Keratinocyte (primary cell): ENCODE measurements around the gene DGKD. TPM values are rescaled to one million over a fixed set of nuclear protein-coding genes. Genes with fewer than 3 reads are reported as not detected.

Source experiments
- DNase-seq: peaks from one replicate; pipeline ENCODE4 v3.0.0-alpha.2; 2011; ENCODE audit warnings: low read depth, missing footprints, low spot score
- FAIRE-seq: peaks from 2 replicates; lab custom pipeline; 2011; peaks lifted over from hg19 to GRCh38; lab: Jason Lieb, UNC
- H2AFZ ChIP-seq: 2 replicates; pipeline ENCODE4 v1.6.0; 2012; ENCODE audit warnings: low read length, control low read depth, inconsistent platforms; ENCODE audit not compliant: control insufficient read depth
- H3K27ac ChIP-seq: 2 replicates; pipeline ENCODE4 v1.5.1; 2011; ENCODE audit warnings: low read length; ENCODE audit not compliant: control insufficient read depth, insufficient read depth
- H3K27me3 ChIP-seq: 3 replicates; pipeline ENCODE4 v1.6.0; 2011; ENCODE audit warnings: low read length; ENCODE audit not compliant: control insufficient read depth, insufficient read depth; ENCODE audit errors: extremely low read depth
- H3K36me3 ChIP-seq, 2 experiments: 2 replicates in 1 of 2; 3 replicates in 1 of 2; pipeline ENCODE4 v1.5.1; 2011; ENCODE audit warnings: low read length in 2 of 2, mild to moderate bottlenecking in 1 of 2; ENCODE audit not compliant: control insufficient read depth in 2 of 2, insufficient read depth in 2 of 2; ENCODE audit errors: extremely low read depth in 1 of 2
- H3K4me1 ChIP-seq: 3 replicates; pipeline ENCODE4 v1.5.1; 2011; ENCODE audit warnings: low read length; ENCODE audit not compliant: control insufficient read depth, insufficient read depth; ENCODE audit errors: extremely low read depth
- H3K4me2 ChIP-seq: 3 replicates; pipeline ENCODE4 v1.6.0; 2011; ENCODE audit warnings: low read depth, low read length; ENCODE audit not compliant: control insufficient read depth, insufficient read depth; ENCODE audit errors: extremely low read depth
- H3K4me3 ChIP-seq, 3 experiments: fragments of 200-600 bp in 1 of 3; sonication (generic) in 1 of 3; 2 replicates in 2 of 3; 3 replicates in 1 of 3; pipeline ENCODE4 v1.5.1; 2011 to 2016; ENCODE audit warnings: low read length in 3 of 3, mild to moderate bottlenecking in 3 of 3, control low read depth in 2 of 3, inconsistent platforms in 1 of 3, low read depth in 1 of 3, mixed read lengths in 1 of 3, mixed run types in 1 of 3, moderate library complexity in 1 of 3; ENCODE audit not compliant: control insufficient read depth in 2 of 3, insufficient read depth in 2 of 3; ENCODE audit errors: extremely low read depth in 1 of 3
- H3K79me2 ChIP-seq: 2 replicates; pipeline ENCODE4 v1.6.0; 2012; ENCODE audit warnings: low read length; ENCODE audit not compliant: control insufficient read depth, insufficient read depth
- H3K9ac ChIP-seq: 3 replicates; pipeline ENCODE4 v1.6.0; 2011; ENCODE audit warnings: low read length; ENCODE audit not compliant: control insufficient read depth, insufficient read depth; ENCODE audit errors: extremely low read depth
- H3K9me1 ChIP-seq: 3 replicates; pipeline ENCODE4 v1.6.0; 2011; ENCODE audit warnings: low read length; ENCODE audit not compliant: control insufficient read depth, insufficient read depth; ENCODE audit errors: extremely low read depth
- H3K9me3 ChIP-seq: 2 replicates; pipeline ENCODE4 v1.5.1; 2012; ENCODE audit warnings: low read depth, low read length; ENCODE audit not compliant: control insufficient read depth
- H4K20me1 ChIP-seq: 3 replicates; pipeline ENCODE4 v1.6.0; 2011; ENCODE audit warnings: low read length; ENCODE audit not compliant: control insufficient read depth, insufficient read depth; ENCODE audit errors: extremely low read depth
- EZH2 ChIP-seq: IDR thresholded peaks from one replicate; pipeline ENCODE4 v1.6.1; 2012; ENCODE audit warnings: inconsistent platforms, mild to moderate bottlenecking, low read length, moderate library complexity
- dilution Hi-C: fragments of 300-500 bp; cut with MboI; formaldehyde crosslinking; loops from one replicate; pipeline ENCODE4 v1.7.0; 2020; ENCODE audit warnings: low sequenced_read_pairs; ENCODE audit not compliant: extremely low pct_ligation_motif_present
- polyA plus RNA-seq, 5 experiments: library from polyadenylated mRNA; depleted of rRNA in 3 of 5; stranded (reverse) in 3 of 5; stranded (forward) in 1 of 5; unstranded in 1 of 5; fragments of >200 nt; gene quantifications; 1 replicate in 1 of 5; 2 replicates in 3 of 5; 3 replicates in 1 of 5; pipeline versions ENCODE4 v1.2.1 to v1.2.3, GENCODE V29; 2011 to 2012; ENCODE audit warnings: missing spikeins in 2 of 5, low read depth in 1 of 5, low replicate concordance in 1 of 5
- TF ChIP-seq, protein P1 (sequence below), 3 experiments: IDR thresholded peaks in 1 of 3; conservative IDR thresholded peaks in 1 of 3; optimal IDR thresholded peaks in 1 of 3; 2 replicates in 2 of 3; 3 replicates in 1 of 3; pipeline versions ENCODE3 to v1.5.1; 2011; ENCODE audit warnings: low read length in 3 of 3, mild to moderate bottlenecking in 3 of 3, moderate library complexity in 2 of 3, control low read depth in 1 of 3, inconsistent platforms in 1 of 3; ENCODE audit not compliant: insufficient read depth in 2 of 3; ENCODE audit errors: extremely low read depth in 1 of 3

DGKD gene
- polyA plus RNA-seq, 1 donor (not counting 4 experiments of a cell fraction or from before 2014, with no cell fraction given) = 6.1 TPM

GRCh38 chr2:233346930-233347329, 7.4 kb upstream of the DGKD start:
- H3K4me2 ChIP-seq = no peak overlapping the region
- no peaks in the 10 kb centered on the region for H3K79me2 ChIP-seq
- H3K9me1 ChIP-seq = no peaks in the 10 kb centered on the region
- H4K20me1 ChIP-seq = no peaks in the 10 kb centered on the region
- H3K27ac ChIP-seq = no peak overlapping the region
- FAIRE-seq (no peak), DNase-seq (no peak)
- no peak overlapping the region for H2AFZ ChIP-seq
- no peaks in the 10 kb centered on the region for H3K9me3 ChIP-seq
- H3K27me3 ChIP-seq = peaks cover 9% of the 10 kb centered on the region
- dilution Hi-C loops = no loop called here
- no peak overlapping the region for H3K4me3 ChIP-seq
- peaks cover 15% of the 10 kb centered on the region for H3K4me1 ChIP-seq
- H3K9ac ChIP-seq = no peak overlapping the region
- H3K36me3 ChIP-seq = no peaks in the 10 kb centered on the region
- no peak for TF ChIP-seq EZH2
- TF ChIP-seq, protein P1, sequence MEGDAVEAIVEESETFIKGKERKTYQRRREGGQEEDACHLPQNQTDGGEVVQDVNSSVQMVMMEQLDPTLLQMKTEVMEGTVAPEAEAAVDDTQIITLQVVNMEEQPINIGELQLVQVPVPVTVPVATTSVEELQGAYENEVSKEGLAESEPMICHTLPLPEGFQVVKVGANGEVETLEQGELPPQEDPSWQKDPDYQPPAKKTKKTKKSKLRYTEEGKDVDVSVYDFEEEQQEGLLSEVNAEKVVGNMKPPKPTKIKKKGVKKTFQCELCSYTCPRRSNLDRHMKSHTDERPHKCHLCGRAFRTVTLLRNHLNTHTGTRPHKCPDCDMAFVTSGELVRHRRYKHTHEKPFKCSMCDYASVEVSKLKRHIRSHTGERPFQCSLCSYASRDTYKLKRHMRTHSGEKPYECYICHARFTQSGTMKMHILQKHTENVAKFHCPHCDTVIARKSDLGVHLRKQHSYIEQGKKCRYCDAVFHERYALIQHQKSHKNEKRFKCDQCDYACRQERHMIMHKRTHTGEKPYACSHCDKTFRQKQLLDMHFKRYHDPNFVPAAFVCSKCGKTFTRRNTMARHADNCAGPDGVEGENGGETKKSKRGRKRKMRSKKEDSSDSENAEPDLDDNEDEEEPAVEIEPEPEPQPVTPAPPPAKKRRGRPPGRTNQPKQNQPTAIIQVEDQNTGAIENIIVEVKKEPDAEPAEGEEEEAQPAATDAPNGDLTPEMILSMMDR (optimal IDR thresholded peaks at IDR 0.05 in 1 of 3, IDR thresholded peaks at IDR 0.05 in 1 of 3, conservative IDR thresholded peaks at IDR 0.05 in 1 of 3; ENCODE audit: extremely low read depth in 1 of 3, insufficient read depth in 2 of 3, low read length in 3 of 3) = no peak

GRCh38 chr2:233349005-233349998, 5.0 kb upstream of the DGKD start:
- Histone ChIP-seq H3K36me3 (no peaks in the 10 kb centered on the region), H3K27ac (no peak overlapping the region), H3K4me3 (no peak overlapping the region), H3K9me3 (no peaks in the 10 kb centered on the region), H3K4me2 (no peak overlapping the region), H4K20me1 (no peaks in the 10 kb centered on the region), H2AFZ (no peak overlapping the region), H3K79me2 (no peaks in the 10 kb centered on the region), H3K9ac (no peak overlapping the region), H3K9me1 (no peaks in the 10 kb centered on the region), H3K27me3 (peaks cover 9% of the 10 kb centered on the region), H3K4me1 (peaks cover 25% of the 10 kb centered on the region)
- no peak for TF ChIP-seq EZH2
- TF ChIP-seq, protein P1 (optimal IDR thresholded peaks at IDR 0.05 in 1 of 3, IDR thresholded peaks at IDR 0.05 in 1 of 3, conservative IDR thresholded peaks at IDR 0.05 in 1 of 3; ENCODE audit: extremely low read depth in 1 of 3, insufficient read depth in 2 of 3, low read length in 3 of 3) = no peak
- DNase-seq (no peak), FAIRE-seq (no peak)
- dilution Hi-C loops = no loop called here
